CD1c-positive myeloid dendritic cell (primary cell): Measurements from ENCODE around the gene NR2E3.

ENCODE experiments used
- DNase-seq: peaks from one replicate; pipeline ENCODE4 v3.0.0-alpha.2; 2016; ENCODE audit errors: extremely low spot score

Gene NR2E3

DNA sequence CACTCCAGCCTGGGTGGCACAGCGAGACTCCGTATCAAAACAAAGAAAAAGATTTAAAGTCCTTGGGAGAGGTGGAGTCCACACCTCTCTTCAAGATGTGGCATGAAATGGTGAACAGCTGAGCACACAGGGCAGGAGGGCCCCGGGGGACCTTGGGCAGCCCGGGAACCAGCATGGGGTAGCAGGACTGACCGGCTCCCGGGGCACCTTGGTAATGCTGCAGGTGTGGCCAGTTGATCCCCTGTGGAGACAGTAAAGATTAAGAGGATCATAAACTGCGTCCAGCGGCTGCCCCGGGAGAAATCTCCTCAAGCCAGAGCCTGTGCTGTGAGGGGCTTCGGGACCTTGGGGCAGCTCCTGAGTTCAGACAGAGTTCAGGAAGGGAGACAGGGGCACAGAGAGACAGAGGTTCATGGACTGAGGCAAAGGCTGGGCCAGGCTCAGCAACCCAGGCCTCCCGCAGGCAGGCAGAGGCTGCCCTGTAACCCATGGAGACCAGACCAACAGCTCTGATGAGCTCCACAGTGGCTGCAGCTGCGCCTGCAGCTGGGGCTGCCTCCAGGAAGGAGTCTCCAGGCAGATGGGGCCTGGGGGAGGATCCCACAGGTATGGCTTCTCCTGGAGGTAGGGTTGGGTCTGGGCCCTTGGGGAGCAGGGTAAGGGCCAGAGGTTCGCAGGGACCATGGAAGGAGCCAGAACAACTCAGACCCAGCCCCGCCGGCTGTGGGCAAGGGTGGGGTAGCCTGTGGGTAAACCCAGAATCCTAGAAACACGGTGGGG, at the start of gene NR2E3:
TSS of gene NR2E3 (plus strand) at position 299 of the 780 bp plus-strand sequence. CDS start at position 489, 190 bp downstream.
- no peak for DNase-seq

DNA sequence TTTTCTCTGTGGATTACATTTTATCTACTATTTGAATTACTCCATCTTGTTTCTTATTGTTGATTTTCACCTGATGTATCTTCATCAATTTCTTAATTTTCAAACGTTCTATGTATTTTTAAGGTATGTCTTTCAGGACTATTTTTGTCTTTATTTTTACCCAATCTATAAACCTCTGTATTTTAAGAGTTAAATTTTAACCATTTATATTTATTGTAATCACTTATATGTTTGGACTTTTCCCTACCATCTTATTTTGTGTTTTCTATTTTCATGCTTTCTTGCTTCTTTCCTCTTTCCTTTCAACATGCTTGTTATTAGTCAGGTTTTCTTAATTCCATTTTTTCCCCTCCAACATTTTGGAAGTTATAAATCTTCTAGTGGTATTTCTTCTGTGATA, 49.5 kb upstream of the NR2E3 start:
- no peak for DNase-seq

DNA sequence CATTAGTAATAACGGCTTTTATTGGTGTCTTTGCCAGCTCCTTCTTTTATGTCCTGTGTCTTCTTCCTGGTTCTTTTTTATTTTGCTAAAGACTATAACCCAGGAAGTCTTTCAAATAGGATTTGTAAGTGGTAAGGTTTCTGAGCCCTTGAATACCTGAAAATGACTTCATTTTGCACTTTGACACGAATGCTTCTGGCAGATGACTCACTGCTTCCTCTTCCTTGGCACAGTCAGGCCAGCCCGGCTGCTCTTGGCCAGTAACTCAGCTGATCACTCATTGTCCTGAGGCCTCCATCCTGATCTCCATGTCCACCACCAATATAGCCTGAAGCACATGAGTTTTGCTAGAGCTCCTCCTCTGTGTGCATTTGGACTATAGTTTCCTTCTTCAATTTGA, 48.7 kb upstream of the NR2E3 start:
- peak; percentile 20 for DNase-seq

DNA sequence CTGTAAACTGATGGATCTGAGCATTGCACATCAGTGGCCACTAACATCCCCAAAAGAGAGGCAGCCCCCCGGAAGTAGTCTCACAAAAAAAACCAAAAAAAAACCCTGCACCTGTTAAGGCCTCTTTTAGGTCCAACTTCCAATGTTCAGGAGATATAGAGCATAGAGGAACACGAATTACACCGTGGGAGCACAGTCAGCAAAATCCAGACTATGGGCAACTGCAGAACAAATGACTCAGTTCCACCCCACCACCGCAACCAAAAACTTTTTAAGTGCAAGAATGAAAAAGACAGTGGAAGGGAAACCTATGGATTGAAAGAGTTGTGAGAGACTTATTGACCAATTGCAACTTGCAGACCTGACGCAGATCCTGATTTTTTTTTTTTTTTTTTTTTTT, 42.2 kb upstream of the NR2E3 start:
- no peak for DNase-seq

DNA sequence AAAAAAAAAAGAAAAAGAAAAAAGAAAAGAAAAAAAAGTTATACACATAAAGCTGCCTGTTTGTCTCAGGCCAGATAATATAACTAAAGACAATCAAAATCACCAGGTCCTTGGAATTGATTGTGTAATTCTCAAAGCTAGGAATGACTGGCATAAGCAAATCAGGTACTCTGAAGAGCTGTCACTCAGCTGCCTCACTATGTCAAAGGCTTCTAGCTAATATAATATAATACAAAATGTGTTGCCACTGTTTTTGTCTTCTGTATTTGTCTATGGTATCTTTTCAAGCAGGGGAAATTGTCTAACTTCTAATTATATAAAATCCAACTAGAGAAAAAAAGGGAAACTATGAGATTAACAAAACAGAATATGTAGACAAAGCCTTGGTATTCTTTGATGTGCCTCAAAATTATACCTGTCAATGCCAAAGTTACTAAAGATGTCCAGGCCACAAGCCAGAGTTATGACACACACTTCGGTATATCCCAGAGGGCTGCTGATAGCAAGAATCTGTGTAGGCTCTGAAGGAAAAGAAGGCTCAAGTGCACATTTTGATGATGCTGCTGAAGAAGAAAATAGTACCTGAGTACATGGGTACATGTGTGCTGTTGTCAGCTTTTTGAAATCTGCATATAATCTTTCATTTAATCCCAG, 37.0 kb upstream of the NR2E3 start:
- DNase-seq = no peak

DNA sequence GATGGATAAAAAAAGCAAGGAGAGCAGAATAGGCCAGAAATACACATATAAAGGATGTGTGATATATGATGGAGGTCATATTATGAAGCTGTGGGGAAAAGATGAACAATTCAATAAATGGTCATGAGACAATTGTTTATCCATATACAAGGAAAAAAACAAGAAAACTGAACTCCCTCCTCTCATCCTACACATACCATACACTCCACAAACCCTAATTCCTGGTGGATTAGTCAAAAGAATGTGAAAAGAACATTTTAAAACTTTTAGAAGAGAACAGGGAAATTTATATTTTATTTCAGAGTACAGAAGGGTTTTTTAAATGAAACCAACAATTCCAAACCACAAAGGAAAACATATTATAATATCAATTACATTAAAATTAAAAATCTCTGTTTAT, 34.5 kb upstream of the NR2E3 start:
- DNase-seq = no peak

DNA sequence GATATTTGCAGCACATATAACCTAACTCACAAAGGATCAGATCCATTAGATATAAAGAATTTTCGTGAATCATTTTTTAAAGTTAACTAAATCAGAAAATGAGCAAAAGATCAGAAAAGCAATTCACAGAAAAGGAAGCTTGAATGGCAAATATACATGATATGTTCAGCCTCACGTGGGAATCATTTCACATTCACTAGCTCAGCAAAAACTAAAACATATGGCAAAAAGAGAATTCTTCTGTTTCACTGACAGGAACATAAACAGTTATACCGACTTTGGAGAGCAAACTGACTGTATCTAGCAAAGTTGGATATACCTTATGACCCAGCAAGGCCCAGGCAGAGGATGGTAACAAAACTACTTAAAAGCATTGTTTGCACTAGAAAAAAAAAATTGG, 34.0 kb upstream of the NR2E3 start:
- no peak for DNase-seq

DNA sequence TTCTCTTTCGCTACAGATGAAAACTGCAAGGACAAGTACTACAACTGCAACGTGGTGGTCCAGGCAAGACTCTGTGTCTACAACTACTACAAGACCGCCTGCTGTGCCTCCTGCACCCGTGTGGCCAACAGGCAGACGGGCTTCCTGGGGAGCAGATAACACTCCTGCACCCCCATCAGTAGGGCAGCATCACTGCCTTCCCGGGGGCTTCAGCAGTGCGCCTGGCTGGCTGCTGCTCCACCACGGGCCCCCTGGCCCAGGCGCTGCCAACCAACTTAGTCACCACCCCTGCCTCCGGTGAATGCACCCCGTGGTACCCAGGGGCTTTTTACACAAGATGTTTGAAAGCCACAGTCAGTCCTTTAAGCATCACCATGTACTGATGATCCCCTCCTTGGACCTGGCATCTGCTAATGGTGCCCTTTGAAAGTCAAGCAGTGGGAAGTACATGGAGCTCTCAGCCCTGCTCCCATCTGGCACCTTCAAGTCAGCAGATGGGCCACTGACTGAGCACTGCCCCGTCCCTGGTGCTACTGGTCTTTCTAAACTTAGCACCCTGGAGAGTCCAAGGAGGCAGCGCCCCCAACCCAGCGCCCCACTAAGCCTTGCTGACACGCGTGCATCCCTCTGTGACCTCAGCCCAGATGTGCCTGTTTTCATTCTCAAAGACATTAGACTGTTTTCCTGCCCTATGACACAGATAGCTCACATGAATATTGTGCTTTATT, 33.0 kb upstream of the NR2E3 start:
- no peak for DNase-seq

DNA sequence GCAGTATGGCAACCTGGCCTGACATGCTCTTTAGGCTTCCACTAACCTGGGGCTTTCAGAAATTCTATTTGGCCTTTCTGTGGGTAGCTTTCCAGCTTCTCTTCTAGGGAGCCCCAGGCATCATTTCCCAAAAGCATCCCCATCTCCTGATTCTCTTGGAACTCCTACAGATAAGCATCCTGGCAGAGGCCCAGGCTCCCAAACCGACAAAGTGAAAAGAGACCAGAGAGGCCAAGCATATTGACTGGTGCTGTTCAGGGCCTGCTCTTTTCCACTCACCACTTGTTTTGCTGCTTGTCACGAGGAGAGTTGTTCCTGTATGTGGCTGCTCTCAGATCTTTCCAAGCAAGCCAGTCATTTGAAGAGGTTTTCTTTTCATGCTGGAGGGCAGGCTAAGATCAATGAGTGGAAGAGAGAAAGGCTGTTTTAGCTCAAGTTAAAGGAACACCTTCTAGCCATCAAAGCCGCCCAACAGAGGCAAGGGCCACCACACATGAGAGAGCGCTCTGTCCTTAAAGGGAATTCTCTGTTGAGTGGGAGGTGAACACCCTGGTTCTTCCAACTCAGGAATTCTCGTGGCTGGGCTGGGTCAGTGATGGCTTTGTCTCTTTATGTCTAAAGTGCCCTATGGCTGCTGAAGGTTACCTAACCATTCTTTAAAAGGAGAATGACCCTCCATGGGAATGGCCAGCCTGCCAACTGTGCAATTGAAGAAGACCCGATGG, 31.1 kb upstream of the NR2E3 start:
- DNase-seq = no peak

DNA sequence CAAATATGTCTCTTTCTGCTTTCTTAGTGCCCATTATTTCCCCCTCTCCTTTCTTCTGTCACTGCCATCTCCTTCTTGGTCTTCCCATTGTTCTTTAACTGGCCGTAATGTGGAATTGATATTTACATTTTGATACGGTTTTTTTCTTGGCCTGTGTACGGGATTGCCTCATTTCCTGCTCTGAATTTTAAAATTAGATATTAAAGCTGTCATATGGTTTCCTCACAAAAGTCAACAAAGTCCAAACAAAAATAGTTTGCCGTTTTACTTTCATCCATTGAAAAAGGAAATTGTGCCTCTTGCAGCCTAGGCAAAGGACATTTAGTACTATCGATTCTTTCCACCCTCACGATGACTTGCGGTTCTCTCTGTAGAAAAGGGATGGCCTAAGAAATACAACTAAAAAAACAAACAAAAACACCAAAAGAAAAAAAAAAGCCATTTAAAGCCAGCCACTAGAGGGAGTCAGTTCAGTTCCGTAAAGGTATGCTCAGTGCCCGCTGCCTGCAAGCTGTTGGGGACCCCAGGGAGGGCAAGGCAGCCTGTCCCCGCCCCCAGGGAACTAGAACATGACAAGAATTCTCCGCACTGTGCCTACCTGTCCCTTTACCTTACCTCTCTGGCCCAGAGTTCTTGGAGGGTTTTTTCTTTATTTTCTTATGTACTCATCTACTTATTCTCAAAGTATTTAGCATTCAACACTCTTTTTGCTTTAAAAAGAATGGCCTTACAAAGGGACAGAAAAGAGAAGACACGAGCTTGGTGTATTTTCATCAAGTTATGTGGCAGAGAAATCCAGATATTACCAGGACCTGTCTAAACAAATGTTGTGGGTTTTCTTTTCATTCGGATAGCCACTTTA, 30.0 kb upstream of the NR2E3 start:
- peak; percentile 43 for DNase-seq

DNA sequence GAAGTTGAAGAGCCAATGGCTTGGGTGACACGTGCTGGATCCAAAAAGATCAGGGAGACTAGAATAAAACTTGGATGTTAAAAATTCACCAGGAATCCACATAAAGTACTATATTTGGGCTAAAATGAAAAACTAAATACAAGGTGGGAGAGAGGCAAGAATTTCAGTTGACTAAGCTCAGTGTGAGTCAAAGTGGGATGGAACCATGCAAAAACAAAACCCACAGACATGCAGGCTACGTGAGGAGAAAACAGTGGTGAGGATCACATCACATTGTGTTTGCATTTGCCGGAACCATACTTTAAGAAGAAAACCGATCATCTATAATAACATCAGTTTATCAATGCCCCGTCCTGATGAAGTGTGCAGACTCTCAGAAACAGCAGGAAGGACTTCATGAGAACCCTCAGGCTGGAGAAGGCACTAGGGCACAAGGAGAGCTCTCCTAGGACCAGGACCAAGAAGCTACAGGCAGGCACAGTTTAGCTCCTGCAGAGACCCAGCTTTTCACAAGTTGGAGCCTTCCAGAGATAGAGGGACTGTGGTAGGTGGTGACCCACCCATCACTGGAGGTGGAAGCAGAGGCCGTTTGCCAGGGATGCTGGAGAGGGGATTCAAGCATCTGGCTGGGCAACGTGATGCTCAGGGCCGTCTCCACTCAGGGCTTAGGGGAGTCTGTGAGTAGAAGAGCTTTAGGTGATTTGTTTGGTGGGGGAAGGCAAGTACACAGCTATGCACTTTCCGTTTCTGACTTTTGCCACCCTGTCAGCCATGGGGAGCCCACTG, 29.0 kb upstream of the NR2E3 start:
- no peak for DNase-seq

DNA sequence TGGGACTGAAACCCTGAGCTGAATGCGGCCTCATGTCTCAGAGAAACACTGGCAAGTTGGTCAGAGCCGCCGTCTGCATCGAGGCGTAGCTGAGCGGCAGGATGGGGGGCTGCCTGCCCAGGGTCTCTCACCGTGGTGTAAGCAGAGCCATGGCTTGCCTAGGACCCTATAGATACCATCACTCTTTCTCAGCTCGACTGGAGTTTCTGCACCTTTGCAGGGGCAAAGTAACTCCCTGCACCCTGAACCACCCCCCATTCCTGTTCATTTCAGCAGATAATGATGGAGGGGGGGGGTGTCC, 28.4 kb upstream of the NR2E3 start:
- no peak for DNase-seq

DNA sequence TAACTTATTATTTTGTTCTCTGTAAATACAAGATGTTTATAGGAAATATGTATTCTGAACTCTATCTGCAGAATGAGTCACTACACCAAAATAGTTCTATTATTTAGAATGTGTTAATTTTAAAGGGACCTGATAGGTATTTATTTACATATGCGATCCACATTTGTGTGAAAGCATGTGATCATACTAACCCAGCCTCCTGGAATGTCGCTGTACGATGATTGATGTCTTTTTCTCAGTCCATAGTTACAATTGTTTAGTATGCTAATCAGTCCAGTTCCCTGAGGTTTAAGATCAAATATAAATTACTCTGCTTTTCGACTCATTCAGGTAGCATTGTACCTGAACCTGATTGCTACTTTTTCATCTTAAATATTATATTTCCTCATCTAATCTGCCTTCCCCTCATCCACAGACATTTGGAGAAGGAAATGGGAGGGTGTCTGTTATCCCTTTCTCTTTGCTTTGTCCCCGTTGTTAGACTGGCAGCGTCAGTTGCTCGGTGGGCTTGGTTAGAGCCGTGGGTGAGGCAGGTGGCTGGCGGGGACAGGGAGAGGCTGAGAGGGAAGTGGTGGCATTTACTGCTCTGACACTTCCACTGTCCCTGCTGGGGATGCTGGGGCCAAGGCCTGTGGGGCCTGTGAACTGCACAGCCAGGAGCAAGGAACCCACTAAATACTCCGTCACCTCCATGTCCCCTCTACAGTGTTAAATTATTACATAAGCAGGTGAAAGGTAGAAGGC, 27.8 kb upstream of the NR2E3 start:
- DNase-seq = no peak

DNA sequence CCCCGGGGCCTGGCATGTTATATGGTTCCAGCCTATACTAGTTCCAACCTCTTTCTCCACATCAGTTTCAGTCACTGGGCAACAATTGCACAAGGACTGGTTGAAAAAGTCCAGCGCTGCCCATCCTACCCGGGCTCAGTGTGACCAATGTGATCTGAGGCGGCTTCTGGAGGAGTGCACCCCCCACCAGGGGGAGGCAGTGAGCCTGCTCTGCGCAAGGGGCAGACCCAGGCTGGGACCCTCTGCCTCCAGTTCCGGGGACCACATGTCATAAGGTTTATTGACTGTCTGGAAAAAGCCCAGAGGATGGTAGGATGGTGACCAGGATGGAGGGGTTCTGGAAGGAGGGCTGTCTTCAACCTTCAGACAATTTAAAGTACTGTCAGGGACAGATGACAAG, 25.6 kb upstream of the NR2E3 start:
- DNase-seq = no peak

DNA sequence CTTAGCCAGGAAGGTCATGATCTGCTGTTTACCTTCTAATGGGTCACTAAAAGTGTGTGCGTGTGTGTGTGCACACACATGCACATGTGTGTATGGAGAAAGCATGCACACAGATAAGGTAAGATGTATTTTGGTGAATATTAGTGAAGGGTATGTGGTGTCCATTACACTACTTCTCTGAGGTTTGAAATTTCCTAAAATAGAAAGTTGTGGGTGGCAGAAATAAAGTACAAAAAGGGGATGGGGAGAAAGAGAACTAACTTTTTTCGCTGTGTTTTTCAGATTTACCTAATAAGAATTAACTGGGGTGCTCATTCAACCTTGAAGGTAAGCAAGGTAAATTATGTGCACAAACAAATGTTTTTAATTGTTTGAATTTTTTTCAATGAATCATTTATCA, 24.4 kb upstream of the NR2E3 start:
- DNase-seq = no peak

DNA sequence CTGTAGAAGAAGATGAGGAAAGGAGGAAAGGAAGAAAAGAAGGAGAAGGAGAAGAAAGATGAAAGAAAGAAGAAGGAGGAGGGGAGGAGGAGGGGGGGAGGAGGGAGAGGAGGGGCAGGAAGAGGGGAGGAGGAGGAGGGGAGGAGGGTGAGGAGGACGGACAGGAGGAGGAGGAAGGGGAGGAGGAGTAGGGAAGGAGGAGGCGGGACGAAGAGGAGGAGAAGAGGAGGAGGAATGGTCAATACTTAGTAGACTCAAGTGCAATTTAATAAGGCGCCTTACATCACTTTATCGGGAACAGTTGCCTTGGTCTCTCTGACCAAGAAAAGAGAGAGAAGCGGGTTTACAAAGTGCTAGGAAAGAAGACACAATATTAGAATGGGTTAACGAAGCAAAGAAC, 23.7 kb upstream of the NR2E3 start:
- DNase-seq = no peak

DNA sequence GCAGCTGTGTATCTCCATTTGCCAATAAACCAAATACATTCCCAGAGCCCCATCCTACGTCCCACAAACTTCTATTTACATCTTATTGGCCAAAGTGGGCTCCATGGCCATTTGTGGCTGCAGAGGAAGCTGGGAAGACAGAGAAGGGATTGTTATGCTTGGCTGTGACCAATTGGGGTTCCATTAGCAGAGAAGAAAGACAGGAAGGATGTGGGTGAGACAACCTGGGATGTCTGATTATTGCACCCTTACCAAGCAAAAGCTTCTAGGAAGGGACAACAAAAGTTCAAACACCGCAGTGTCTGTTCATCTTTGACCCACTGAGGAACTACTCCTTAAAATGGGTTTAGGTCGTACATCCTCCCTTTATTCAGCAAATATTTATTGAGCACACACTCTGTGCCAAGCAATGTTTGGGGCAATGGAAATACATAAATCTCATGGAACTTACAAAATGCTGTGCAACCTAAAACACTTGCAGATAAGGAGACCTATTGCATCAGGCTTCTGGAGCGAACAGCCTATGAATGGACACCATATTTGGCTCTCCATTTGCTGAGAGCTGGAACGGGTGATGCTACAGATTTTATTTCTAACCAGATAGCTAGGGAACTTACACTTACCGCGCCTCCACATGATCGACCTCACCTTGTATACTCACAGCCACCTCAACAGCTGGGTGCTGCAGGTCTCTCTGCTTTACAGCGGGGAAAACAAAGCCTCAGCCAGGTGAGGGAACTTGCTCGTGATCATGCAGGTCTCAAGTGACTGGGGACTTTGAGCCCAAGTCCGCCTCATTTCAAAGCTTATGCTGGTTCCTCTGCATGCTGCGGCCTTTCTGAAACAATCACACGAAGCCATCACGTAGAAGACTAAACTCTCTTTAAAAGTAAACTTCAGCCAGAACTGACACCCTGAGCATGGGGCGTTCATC, 21.4 kb upstream of the NR2E3 start:
- DNase-seq = no peak

DNA sequence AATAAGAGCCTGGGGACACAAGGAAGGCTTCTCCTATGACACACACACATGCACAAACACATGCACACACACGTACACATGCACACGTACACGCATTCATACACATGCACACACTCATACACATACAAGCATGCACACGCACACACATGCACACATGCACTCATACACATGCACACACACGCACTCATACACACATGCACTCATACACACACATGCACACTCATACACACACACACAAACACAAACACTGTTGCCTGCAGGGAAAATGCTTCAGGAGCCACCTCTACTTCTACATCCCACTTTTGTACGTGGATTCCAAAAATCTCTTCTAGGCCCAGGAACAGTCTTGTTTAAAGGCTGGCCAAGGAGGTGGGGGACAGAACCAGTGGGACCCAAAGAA, 20.7 kb upstream of the NR2E3 start:
- no peak for DNase-seq

DNA sequence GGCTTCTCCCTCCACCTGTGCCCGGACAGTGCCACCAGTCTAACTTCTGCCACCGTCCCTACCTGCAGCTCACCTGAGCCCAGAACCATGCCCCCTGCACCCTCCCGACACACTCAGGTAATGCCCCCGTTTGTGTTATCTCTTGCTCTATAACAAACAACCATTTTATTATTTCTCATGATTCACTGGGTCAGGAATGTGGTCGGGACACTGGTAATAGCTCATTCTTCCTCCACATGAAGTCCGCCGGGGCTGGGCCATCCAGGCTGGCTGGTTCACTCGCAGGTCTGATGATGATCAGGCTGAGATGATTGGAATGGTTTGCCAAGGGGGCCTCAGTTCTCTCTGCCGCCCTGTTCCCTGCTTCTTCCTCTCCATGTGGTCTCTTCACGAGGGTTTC, 20.3 kb upstream of the NR2E3 start:
- no peak for DNase-seq
